HG03521 (cell line): ENCODE results near the gene CMTM8.
"Not testable (repeated sequence)": the region's sequence is repeated elsewhere in the genome, so short reads cannot be mapped to it uniquely, and the experiment has no call there.

Experiments
- ATAC-seq: cut with Tn5 transposase; IDR thresholded peaks from one replicate; pipeline ENCODE4 v1.9.1; 2021; ENCODE audit warnings: mild to moderate bottlenecking, moderate library complexity; ENCODE audit not compliant: unreplicated experiment

The CMTM8 gene

GRCh38 chr3:32238453-32239306 is at the start of gene CMTM8:
CMTM8 (plus strand) TSS chr3:32238680; CDS start chr3:32238973, 293 bp downstream.
- peak; percentile 45 for ATAC-seq

GRCh38 chr3:32189693-32190092 is 48.8 kb upstream of the CMTM8 start:
- ATAC-seq: no peak

GRCh38 chr3:32190556-32190955 is 47.9 kb upstream of the CMTM8 start:
- not testable (repeated sequence) for ATAC-seq

- ATAC-seq: no peak
Measured at GRCh38 chr3:32193101-32193500, 45.4 kb upstream of the CMTM8 start.

GRCh38 chr3:32194653-32195052 is 43.8 kb upstream of the CMTM8 start:
- no peak for ATAC-seq

- no peak for ATAC-seq
Measured at GRCh38 chr3:32195995-32196540, 42.4 kb upstream of the CMTM8 start.

- no peak for ATAC-seq
Measured at GRCh38 chr3:32197991-32198390, 40.5 kb upstream of the CMTM8 start.

- ATAC-seq: no peak
Measured at GRCh38 chr3:32198714-32199113, 39.8 kb upstream of the CMTM8 start.

GRCh38 chr3:32200490-32200889 is 38.0 kb upstream of the CMTM8 start:
- ATAC-seq: no peak

GRCh38 chr3:32200992-32201758 is 37.3 kb upstream of the CMTM8 start:
- ATAC-seq: no peak

- ATAC-seq: no peak
Measured at GRCh38 chr3:32202496-32202895, 36.0 kb upstream of the CMTM8 start.

- ATAC-seq: no peak
Measured at GRCh38 chr3:32203854-32204253, 34.6 kb upstream of the CMTM8 start.

- no peak for ATAC-seq
Measured at GRCh38 chr3:32208447-32208846, 30.0 kb upstream of the CMTM8 start.

- ATAC-seq: no peak
Measured at GRCh38 chr3:32215185-32215584, 23.3 kb upstream of the CMTM8 start.

GRCh38 chr3:32216172-32216783 is 22.2 kb upstream of the CMTM8 start:
- no peak for ATAC-seq

- no peak for ATAC-seq
Measured at GRCh38 chr3:32217339-32217738, 21.1 kb upstream of the CMTM8 start.

- ATAC-seq: no peak
Measured at GRCh38 chr3:32219537-32219936, 18.9 kb upstream of the CMTM8 start.

GRCh38 chr3:32220006-32220405 is 18.5 kb upstream of the CMTM8 start:
- ATAC-seq: no peak

- no peak for ATAC-seq
Measured at GRCh38 chr3:32222950-32223349, 15.5 kb upstream of the CMTM8 start.

- no peak for ATAC-seq
Measured at GRCh38 chr3:32224016-32224516, 14.4 kb upstream of the CMTM8 start.

- ATAC-seq: no peak
Measured at GRCh38 chr3:32226875-32227500, 11.5 kb upstream of the CMTM8 start.
